GM21381 (cell line): ENCODE results near the gene METTL17.
A peak's percentile ranks its signal among the peaks of the same experiment; 100 is the strongest.
"Not testable (repeated sequence)": the region's sequence is repeated elsewhere in the genome, so short reads cannot be mapped to it uniquely, and the experiment has no call there.

Experiments
- ATAC-seq: cut with Tn5 transposase; IDR thresholded peaks from one replicate; pipeline ENCODE4 v1.9.1; 2021; ENCODE audit warnings: mild to moderate bottlenecking, moderate library complexity; ENCODE audit not compliant: unreplicated experiment

The METTL17 gene

GRCh38 chr14:20989787-20990600 is at the start of gene METTL17:
METTL17 (plus strand) TSS chr14:20989980; CDS start chr14:20990003, 23 bp downstream.
- ATAC-seq: peak; percentile 95

- ATAC-seq: not testable (repeated sequence)
Measured at GRCh38 chr14:20945146-20945545, 44.6 kb upstream of the METTL17 start.

DNA sequence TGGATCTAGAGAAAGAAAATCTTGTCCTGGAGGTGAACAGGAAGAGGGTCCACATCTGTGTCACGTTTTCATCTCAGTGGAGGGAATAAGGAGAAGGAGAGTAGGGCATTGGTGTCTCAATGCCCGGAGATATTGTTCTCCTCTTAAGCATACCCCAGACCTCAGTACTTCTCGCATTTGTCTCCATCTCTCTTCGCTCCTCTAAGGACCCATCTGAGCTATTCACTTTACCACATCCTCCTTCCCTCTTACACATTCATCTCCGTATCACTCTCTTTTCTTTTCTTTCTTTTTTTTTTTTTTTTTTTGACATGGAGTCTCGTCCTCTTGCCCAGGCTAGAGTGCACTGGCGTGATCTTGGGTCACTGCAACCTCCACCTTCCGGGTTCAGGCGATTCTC is 43.1 kb upstream of the METTL17 start:
- not testable (repeated sequence) for ATAC-seq

DNA sequence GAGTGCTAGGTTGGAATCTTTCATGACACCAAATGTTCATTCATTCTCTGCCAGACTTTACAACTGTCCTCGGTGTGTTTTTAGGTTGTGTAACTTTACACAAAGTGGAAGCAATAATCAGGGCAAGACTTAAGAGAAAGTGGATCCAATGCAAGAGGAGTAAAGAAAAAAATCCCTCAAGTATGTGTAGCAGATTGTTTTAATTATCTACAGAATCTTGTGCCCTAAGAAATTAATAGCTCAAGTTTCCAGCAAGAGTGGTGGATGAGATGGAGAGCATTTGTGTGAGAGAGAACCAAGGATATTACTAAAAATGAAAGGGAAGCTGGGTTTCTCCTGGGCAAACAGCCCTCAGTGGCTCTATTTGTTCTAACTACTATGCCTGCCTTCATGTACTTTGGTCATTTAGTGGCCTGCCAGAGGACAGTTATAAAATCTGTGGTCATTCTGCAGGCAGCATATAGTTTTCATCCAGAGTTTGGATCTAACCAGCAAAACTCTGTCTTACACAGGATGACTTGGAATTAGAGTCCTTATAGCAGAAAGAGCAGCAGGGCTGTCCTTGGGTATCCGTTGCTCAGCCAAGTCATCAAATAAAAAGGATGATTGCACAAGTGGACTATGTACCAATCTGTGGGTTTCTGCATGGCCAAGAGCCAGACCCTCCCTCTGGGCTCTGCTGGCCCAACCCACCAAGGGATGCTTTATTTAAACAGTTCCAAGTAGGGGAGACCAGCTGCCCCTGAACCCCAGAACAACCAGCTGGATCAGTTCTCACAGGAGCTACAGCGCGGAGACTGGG is 34.8 kb upstream of the METTL17 start, which contains the start of gene RNASE2:
Gene RNASE2 (plus strand): TSS at position 752 of the 802 bp plus-strand sequence. CDS start 285 bp downstream, outside the sequence.
- ATAC-seq: not testable (repeated sequence)

DNA sequence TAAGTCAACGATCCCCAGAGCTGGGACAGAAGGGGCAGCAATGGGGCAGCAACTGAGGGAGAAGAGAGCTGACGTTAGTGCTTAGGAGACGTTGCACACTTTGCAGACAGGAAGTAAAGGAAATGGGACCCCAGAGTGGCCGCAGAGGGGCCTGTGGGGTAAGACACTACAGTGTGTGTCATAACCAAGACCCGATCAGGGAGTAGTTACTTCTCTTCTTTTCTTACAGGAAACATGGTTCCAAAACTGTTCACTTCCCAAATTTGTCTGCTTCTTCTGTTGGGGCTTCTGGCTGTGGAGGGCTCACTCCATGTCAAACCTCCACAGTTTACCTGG is 34.3 kb upstream of the METTL17 start:
- not testable (repeated sequence) for ATAC-seq

DNA sequence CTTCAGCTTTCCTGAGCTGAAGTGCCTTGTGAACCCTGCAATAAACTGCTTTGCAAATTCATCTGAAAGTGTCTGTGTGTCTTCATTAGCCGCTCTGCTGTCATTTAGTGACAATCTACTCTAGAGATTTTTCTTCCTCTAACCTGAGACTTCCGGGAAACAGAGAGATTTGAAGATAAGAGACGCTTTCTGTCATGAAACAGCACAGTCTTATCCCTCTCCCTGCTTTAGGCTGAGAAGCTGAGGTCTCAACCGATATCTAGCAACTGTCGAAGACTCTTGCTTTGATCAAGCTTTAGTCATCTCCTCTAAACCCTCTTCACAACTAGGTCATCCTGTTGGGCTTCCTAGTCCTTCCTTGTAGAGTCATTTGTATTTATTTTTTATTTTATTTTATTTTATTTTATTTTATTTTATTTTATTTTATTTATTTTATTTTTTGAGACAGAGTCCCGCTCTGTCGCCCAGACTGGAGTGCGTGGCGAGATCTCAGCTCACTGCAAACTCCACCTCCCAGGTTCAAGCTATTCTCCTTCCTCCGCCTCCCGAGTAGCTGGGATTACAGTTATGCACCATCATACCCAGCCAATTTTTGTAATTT is 33.3 kb upstream of the METTL17 start:
- no peak for ATAC-seq

- ATAC-seq: not testable (repeated sequence)
Measured at GRCh38 chr14:20958946-20959345, 30.8 kb upstream of the METTL17 start.

DNA sequence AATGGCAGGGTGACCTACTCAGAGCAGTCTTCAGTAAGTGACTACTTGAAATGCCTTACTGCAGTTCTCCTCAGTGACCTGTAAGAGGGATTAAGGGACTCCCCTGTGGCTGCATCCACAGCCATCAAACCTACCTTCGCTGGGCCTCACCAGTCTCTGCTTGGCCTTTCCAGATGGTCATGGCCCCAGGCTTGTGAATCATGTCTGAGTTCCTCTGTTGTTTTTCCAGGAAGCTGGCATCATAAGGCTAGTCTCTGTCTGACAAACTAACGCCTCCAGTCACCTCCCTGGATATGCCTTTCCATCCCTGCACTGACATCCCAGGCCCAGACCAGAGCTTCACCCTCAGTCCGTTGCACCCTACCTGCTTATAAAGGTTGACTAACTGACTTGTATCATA is 20.4 kb upstream of the METTL17 start:
- no peak for ATAC-seq

- no peak for ATAC-seq
Measured at GRCh38 chr14:20970647-20970982, 19.2 kb upstream of the METTL17 start.

DNA sequence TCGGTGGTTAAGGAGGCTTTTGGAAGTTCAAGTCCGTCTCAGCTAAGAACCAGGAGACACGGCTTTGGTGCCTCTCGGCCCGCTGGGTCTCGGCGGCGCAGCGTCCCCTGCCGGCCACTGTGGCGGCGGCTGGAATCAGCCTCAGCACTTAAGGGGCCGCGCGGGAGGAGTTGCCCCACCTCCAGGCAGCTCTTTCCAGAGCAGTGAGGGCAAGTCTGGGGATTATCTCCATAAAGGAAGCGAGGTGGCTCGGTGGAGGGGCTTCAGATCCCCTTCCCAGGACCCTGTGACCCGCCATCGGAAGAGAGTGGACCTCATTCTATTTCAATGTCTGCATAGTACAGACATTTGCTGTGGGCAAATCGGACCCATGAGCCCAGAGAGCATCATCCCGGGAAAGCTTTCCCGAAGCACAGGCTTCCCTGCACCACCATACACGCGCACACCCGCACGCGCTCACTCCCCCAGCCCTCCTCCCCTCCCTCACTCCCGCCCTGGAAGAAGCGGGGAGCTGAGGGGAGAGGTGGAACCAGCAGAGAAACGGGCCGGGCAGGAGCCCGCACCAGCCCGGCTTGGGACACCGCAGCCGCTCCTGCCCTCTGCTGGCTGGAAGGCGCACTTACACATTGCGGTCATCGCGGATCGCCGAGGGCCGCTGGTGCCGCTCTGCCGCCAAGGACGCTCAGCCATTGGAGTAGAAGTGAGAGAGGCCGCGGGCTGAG is 18.6 kb upstream of the METTL17 start:
- ATAC-seq: peak; percentile 95

- ATAC-seq: peak; percentile 29
Measured at GRCh38 chr14:20971705-20972021, 18.1 kb upstream of the METTL17 start.

- no peak for ATAC-seq
Measured at GRCh38 chr14:20973501-20973900, 16.3 kb upstream of the METTL17 start.

DNA sequence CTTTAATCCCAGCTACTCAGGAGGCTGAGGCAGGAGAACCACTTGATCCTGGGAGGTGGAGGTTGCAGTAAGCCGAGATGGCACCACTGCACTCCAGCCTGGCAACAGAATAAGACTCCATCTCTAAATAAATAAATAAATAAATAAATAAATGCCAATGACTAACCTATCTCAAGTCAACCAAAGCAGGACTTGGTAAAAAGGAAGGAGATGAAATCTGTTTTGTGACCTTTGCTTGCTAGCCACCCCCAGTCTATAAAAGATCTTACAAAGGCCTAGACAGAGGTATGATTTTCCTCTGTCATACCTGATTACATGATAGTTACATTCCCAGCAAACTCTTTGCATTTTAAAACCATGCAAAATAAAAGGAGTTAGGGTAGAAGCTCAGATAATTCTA is 13.5 kb upstream of the METTL17 start:
- ATAC-seq: no peak

- ATAC-seq: no peak
Measured at GRCh38 chr14:20978687-20979086, 11.1 kb upstream of the METTL17 start.

- ATAC-seq: no peak
Measured at GRCh38 chr14:20980906-20981305, 8.9 kb upstream of the METTL17 start.

GRCh38 chr14:20982646-20983369 is 7.0 kb upstream of the METTL17 start:
- no peak for ATAC-seq

DNA sequence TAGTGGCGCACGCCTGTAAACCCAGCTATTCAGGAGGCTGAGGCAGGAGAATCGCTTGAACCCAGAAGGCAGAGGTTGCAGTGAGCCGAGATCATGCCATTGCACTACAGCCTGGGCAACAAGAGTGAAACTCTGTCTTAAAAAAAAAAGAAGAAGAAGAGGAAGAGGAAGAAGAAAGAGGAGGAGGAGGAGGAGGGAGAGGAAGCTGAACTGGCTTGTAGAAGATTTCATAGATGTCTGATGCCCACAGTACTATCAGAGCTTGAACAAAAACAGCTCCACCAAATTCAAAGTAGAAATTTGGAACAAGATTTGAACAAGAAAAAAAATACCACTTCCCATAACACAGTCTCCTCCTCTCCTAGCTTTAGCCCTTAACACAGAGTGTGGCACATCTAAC is 4.1 kb upstream of the METTL17 start:
- ATAC-seq: not testable (repeated sequence)

DNA sequence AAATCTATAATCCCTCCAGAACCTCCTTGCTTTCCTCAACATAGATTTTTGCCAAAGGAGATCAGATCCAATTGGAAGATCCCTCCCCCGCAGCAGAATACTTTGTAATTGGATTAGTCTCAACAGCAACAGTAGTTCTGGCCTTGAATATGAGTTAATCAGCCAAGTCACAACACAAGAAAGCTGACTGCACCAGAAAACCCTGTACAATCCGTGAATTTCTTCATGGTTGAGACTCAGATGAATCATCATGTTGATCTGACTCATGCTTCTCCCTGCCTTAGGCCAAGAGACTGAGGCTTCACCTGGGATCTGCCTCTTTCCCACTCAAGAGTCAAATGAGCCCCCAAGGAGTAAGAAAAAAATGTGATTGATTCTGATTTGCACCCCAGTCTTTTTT is 3.0 kb upstream of the METTL17 start:
- ATAC-seq: no peak

GRCh38 chr14:20988717-20989470 is 886 bp upstream of the METTL17 start:
- ATAC-seq: no peak

GRCh38 chr14:20989471-20989786 is 351 bp upstream of the METTL17 start:
- ATAC-seq: no peak
